ENCODE data around the gene RC3H2.

DNA sequence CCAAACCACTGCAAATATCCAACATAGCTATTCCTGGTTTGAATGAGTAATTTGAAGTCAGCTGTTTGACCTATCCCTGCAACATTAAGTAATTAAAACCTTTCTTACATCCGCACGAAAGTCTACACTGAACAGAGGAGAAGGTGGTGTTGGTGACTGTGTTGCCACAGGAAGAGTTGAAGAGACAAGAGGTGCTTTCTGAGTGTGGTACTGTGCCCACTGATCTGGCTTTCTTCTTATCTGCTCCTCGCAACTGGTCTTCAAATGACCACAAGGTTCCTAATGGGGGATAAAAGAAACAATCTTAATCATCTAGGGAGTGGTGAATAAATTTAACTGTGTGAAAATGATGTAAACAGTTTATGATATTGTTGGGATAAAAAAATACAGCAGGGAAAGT, 47.3 kb downstream of the RC3H2 start:
- TF ChIP-seq CTCF (IDR thresholded peaks at IDR 0.05) (no peak), POLR2A (IDR thresholded peaks at IDR 0.05) (no peak)

Data from uterus (tissue), 2 donors.